GM12891 (cell line): ENCODE results near the gene TMTC2.
"Not testable (repeated sequence)": the region's sequence is repeated elsewhere in the genome, so short reads cannot be mapped to it uniquely, and the experiment has no call there.

Experiments
- DNase-seq: peaks from one replicate; pipeline ENCODE4 v3.0.0; 2011; ENCODE audit warnings: low spot score; ENCODE audit not compliant: insufficient read length
- FAIRE-seq: peaks from 2 replicates; lab custom pipeline; 2011; peaks lifted over from hg19 to GRCh38; lab: Jason Lieb, UNC
- PAX5 ChIP-seq: IDR thresholded peaks from 2 replicates; pipeline ENCODE4 v1.6.1; 2011; ENCODE audit warnings: low read length, moderate library complexity, mild to moderate bottlenecking; ENCODE audit not compliant: insufficient read depth, severe bottlenecking
- POLR2A ChIP-seq: IDR thresholded peaks from 2 replicates; pipeline ENCODE4 v1.6.1; 2011; ENCODE audit warnings: low read depth, low read length, control low read depth
- POLR2AphosphoS5 ChIP-seq: IDR thresholded peaks from 2 replicates; pipeline ENCODE4 v1.6.1; 2011; ENCODE audit warnings: low read depth, low read length, control low read depth
- POU2F2 ChIP-seq: IDR thresholded peaks from 2 replicates; pipeline ENCODE4 v1.6.1; 2011; ENCODE audit warnings: low read depth, mild to moderate bottlenecking, control low read depth, low read length, moderate library complexity
- SPI1 ChIP-seq: IDR thresholded peaks from 2 replicates; pipeline ENCODE4 v1.6.1; 2011; ENCODE audit warnings: low read depth, low read length, control low read depth
- TAF1 ChIP-seq: IDR thresholded peaks from 2 replicates; pipeline ENCODE4 v1.6.1; 2011; ENCODE audit warnings: low read depth, low read length, control low read depth

Gene TMTC2

DNA sequence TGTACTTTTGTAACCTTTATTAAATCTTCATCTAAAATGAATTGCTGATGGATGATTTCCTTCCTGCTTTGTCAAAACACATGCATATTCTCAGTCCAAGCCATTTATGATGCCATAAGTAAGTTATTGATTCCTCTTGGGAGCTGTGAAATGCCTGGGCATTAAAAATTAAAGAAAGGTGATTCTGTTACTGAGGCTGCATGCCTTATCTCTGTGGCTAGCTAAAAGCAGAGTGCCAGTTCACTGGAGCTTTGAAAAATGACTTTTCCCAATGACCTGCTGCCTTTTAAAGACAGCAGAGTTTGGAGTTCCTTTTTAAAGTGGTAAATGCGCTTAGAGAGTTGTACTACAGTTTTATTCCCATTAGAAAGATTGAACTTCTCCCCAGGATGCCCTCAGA, 152.1 kb downstream of the TMTC2 start:
- FAIRE-seq (no peak), DNase-seq (no peak)
- TF ChIP-seq POLR2AphosphoS5: no peak
- no peak for TF ChIP-seq PAX5

DNA sequence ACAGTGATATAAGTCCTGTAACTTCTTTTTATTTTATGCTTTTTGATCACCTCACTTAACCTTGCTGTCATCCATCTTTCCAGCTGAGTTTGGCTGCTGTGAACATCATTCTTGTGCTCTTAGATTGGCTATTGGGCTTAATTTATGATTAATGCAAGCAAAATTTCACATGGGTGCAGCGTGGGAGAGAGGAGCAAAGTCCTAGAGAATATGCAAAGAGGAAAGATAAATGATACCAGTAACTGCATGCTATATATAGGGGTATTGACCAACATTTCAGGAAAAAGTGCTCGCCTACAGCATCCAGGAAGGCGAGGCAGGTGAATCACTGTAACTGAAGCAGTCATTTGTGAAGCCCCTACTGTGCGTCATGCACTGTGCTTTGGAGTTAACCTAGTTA, 153.1 kb downstream of the TMTC2 start:
- no peak for DNase-seq
- TF ChIP-seq POLR2AphosphoS5 (no peak), PAX5 (no peak), TAF1 (no peak), POLR2A (no peak), SPI1 (no peak), POU2F2 (no peak)
- no peak for FAIRE-seq

DNA sequence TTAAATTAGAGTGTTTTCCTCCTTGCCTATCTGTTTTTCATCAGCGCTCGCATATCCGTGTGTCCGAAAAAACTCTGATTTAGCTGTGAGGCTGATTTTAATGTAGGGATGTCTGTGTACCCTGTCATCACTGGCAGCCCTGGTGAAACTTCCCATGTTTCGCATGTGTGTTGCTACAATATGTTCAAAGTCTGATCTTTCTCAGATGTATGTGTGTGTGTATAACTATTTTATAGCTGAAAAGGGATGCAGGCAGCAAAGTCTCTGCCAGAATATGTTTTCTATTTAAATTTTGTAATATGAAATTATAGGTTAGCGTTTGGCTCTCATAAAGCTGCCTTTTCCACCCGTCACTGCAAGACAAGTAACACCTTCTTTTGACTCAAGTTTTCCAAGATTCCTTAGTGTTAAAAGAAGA, 154.8 kb downstream of the TMTC2 start:
- DNase-seq (no peak), FAIRE-seq (no peak)
- TF ChIP-seq POLR2AphosphoS5 (no peak), POLR2A (no peak), TAF1 (no peak), PAX5 (no peak), SPI1 (no peak), POU2F2 (no peak)

DNA sequence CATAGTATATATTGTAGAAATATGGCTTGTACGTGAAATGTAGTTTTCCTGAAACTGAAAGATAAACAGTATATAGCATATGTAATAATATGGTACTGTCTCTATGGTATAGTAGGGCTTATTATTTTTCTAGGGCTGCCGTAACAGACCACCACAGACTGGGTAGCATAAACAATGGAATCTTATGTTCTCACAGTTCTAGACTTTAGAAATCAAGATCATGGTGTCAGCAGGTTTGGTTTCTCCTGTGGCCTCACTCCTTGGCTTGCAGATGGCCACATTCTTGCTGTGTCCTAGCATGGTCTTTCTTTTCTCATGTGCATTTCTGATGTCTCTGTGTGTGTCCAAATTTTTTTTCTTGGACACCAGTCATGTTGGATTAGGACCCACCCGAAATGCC, 155.8 kb downstream of the TMTC2 start:
- DNase-seq (no peak), FAIRE-seq (no peak)
- TF ChIP-seq POLR2A (no peak), POLR2AphosphoS5 (no peak), SPI1 (no peak), TAF1 (no peak), PAX5 (no peak), POU2F2 (no peak)

DNA sequence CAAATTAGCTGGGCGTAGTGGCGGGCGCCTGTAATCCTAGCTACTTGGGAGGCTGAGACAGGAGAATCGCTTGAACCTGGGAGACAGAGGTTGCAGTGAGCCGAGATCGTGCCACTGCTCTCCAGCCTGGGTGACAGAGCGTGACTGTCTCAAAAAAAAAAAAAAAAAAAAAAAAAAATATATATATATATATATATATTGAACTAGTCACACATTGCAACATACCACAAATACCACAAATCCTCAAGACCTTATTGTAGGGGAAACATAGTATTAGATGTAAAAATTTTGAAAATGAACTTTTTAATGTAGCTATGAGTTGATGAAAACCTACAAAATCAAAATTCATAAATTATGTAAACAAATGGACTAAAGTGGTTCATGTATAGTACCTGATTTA, 158.4 kb downstream of the TMTC2 start:
- DNase-seq, FAIRE-seq: not testable (repeated sequence)

DNA sequence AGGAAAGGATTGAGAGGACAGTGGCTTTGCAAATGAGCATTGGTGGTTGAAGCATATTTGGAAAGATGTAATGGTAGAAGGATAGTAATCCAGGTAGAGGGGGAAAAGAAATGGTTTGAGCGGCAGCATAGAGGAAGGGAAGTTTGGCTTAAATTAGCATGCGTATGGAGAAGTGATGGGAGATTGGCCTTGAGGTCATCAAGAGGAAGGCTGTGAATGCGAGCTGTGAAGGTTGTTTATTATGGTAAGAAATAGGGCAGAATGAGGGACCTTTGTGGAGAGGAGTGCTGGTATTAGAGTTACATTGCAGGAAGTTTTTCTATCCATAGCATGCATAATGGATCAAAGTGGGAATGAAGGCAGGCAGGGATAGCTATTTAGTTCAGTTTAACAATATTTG, 162.1 kb downstream of the TMTC2 start:
- no peak for TF ChIP-seq POU2F2
- TF ChIP-seq SPI1: no peak
- no peak for TF ChIP-seq POLR2A
- no peak for FAIRE-seq
- DNase-seq: no peak

DNA sequence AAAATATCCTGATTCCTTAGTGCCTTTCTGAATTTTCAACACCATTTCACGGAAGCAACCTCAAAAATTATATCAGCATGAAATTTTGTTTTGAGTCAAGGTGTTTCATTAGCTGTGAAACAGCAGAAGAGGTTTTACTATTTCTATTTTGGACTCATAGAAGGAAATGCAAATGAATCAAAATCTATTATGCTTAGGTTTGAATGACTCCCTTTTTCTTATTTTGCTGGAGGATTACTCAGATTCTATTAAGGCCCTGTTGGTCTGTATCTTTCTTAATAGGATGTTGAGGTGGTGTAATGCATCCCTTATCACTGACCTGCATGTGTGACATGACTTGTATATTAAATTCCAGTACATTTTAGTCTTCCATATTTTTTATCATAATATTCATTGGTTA, 165.8 kb downstream of the TMTC2 start:
- TF ChIP-seq SPI1: no peak
- TF ChIP-seq PAX5: no peak
- no peak for TF ChIP-seq POLR2AphosphoS5
- TF ChIP-seq POLR2A: no peak
- no peak for TF ChIP-seq TAF1
- no peak for TF ChIP-seq POU2F2
- FAIRE-seq (no peak), DNase-seq (no peak)

DNA sequence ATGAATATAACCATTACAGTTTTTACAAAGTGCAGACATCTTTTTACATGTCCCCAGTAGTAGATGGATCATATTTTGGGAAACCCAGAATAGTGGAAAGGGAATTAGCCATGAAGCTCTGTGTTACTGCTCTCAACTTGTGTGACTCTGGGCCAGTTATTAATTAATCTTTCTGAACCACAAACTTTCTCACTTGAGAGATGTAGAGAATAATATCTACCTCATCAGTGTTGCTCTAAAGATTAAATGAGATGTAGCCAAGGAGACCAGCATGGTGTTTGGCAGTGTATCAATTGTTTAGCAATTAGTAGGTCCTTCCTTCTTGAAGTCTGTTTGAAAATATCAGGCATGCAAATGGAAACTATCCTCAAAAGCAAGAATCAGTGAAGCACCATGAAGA, 169.2 kb downstream of the TMTC2 start:
- TF ChIP-seq SPI1 (no peak), POLR2A (no peak), POLR2AphosphoS5 (no peak), PAX5 (no peak), TAF1 (no peak), POU2F2 (no peak)
- DNase-seq (no peak), FAIRE-seq (no peak)

DNA sequence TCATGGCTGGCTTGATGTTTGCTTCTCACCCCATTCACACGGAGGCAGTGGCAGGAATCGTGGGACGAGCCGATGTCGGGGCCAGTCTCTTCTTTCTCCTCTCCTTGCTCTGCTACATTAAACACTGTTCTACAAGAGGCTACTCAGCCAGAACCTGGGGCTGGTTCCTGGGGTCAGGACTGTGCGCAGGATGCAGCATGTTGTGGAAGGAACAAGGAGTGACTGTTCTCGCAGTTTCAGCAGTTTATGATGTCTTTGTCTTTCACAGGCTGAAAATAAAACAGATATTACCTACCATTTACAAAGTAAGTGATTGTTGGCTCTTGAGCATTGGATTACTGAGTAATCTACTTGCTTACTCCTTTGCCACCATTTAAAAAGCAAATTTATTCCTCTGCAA, 170.6 kb downstream of the TMTC2 start:
- TF ChIP-seq POU2F2 (no peak), PAX5 (no peak), SPI1 (no peak), POLR2A (no peak), POLR2AphosphoS5 (no peak), TAF1 (no peak)
- DNase-seq: no peak

DNA sequence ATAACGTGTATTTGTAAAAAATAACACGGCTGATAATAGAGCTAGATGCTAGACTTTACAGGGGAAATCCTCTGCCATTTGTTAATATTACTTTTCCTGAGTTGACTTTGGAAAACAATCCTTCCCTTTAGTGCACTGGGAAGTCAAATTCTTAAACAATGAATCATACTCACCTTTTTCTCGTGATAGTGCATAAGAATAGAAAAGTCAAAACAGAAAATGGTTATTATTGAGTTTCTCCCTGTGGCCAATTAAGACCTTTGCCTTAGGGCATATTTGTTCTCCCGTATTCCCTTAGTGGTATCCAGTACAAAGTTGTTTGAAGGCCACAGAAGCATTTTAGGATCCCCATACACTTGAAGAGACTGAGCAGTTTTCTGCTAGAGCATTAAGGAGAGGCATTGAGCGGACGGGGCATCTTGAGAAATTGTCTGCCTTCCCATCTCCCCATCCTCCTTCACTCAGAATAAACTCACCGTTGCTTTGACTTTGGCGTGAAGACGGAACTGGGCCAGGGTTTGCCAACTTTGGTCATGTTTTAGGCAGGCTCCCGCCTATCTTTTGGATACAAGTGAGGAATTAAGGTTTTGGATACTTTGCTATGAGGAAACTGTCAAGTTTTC, 171.3 kb downstream of the TMTC2 start:
- FAIRE-seq: no peak
- DNase-seq: no peak

More for the DNA sequence above, 170.6 kb downstream of the TMTC2 start:
- no peak for FAIRE-seq

More for the DNA sequence above, 171.3 kb downstream of the TMTC2 start:
- TF ChIP-seq SPI1 (no peak), TAF1 (no peak), POU2F2 (no peak), POLR2AphosphoS5 (no peak), POLR2A (no peak), PAX5 (no peak)
